ENCODE results near the gene DHRSX.

- TF ChIP-seq CTCF (IDR thresholded peaks at IDR 0.05; ENCODE audit: low read depth, low read length, poor library complexity, severe bottlenecking) (no peak), EZH2phosphoT487 (IDR thresholded peaks at IDR 0.05; ENCODE audit: borderline replicate concordance, low read length) (no peak)
Observed at GRCh38 chrX:2489446-2490445, 11.0 kb downstream of the DHRSX start.
